ENCODE results near the gene IQCF5.
A peak's percentile ranks its signal among the peaks of the same experiment; 100 is the strongest.
"Not testable (repeated sequence)": the region's sequence is repeated elsewhere in the genome, so short reads cannot be mapped to it uniquely, and the experiment has no call there.

Gene IQCF5

DNA sequence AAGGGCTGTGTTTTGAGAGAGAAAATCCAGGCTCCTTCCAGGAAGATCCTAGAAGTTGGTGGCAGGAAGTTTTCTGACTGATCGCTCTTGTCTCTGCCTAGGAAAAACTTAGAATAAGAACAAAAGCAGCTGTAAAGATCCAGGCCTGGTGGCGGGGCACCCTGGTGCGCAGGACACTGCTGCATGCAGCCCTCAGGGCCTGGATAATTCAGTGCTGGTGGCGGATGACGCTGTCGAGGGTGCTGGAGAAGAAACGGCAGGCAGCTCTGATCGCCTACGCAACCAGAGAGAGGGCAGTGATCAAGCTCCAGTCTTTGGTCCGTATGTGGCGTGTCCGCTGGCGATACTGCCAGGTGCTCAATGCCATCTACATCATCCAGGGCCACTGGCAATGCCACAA lies 12.5 kb downstream of the IQCF5 start:
- no peak for DNase-seq

GRCh38 chr3:51860703-51861665 lies 14.4 kb downstream of the IQCF5 start, which contains the start of gene IQCF2:
Gene IQCF2 (plus strand): TSS chr3:51861615. CDS start chr3:51861667, 52 bp downstream.
- no peak for DNase-seq

GRCh38 chr3:51855411-51855810 lies 20.0 kb downstream of the IQCF5 start:
- DNase-seq = not testable (repeated sequence)

- DNase-seq = no peak
Measured at GRCh38 chr3:51845129-51845528, 30.3 kb downstream of the IQCF5 start.

GRCh38 chr3:51836606-51837005 lies 38.8 kb downstream of the IQCF5 start:
- DNase-seq = peak; percentile 34

DNA sequence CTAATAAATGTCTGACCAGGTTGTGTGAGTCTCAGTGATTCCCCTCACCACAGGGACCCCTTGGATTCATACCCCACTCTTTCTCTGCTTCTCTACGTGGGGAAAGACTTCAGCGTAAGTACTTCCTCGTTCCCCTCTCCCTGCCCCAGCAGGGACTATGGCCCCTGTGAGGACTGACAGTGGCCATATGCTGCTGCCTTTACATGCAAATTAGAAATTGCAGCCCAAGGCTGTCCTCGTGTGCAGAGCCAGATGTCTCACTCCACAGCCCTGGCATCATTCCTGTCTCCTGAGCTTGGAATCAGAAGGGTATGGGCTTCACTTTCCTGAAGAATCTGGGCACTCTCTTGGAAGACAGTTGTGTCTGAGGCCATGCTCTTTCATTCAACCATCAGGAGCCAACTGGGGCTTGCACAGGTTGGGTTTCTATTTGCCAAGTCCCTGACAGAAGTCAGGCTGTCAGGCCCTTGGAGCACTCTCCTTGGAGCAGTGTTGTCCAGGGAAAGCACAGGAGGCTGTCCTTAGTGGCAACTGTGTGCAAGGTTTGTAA lies 44.5 kb downstream of the IQCF5 start:
- peak; percentile 8 for DNase-seq

DNA sequence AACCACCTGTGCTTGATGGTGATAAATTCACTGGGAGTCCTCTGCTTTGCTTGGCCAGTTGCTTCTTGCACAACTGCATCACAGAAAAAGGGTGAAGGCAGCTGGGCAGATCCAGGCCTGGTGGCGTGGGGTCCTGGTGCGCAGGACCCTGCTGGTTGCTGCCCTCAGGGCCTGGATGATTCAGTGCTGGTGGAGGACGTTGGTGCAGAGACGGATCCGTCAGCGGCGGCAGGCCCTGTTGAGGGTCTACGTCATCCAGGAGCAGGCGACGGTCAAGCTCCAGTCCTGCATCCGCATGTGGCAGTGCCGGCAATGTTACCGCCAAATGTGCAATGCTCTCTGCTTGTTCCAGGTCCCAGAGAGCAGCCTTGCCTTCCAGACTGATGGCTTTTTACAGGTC lies 45.1 kb downstream of the IQCF5 start:
- no peak for DNase-seq

GRCh38 chr3:51828297-51828696 lies 47.1 kb downstream of the IQCF5 start:
- peak; percentile 4 for DNase-seq
